Measurements from ENCODE around the gene RXFP2.

DNA sequence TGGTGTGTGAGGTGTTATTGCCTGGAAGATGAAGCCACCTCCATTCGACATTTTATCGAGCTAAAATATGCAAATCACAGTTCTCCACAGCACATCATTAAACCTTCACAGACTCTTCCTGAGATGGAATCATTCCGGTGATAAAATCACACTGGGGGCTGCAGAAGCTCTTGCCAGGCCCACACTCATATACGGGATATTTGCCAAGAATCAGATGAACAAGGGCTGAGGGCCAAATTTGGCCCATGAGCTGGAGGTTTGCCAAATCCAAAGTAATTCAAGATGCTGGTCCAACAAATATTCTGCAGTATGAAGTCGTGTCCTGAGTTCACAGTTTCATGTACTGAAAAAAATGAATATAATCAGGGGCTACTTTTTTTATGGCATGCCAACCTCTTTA, 16.7 kb upstream of the RXFP2 start:
- TF ChIP-seq, protein P1, sequence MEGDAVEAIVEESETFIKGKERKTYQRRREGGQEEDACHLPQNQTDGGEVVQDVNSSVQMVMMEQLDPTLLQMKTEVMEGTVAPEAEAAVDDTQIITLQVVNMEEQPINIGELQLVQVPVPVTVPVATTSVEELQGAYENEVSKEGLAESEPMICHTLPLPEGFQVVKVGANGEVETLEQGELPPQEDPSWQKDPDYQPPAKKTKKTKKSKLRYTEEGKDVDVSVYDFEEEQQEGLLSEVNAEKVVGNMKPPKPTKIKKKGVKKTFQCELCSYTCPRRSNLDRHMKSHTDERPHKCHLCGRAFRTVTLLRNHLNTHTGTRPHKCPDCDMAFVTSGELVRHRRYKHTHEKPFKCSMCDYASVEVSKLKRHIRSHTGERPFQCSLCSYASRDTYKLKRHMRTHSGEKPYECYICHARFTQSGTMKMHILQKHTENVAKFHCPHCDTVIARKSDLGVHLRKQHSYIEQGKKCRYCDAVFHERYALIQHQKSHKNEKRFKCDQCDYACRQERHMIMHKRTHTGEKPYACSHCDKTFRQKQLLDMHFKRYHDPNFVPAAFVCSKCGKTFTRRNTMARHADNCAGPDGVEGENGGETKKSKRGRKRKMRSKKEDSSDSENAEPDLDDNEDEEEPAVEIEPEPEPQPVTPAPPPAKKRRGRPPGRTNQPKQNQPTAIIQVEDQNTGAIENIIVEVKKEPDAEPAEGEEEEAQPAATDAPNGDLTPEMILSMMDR (IDR thresholded peaks at IDR 0.05), result no peak
- no peak for TF ChIP-seq POLR2A (IDR thresholded peaks at IDR 0.05)
